ENCODE results near the gene AGAP3.

AGAP3 gene

DNA sequence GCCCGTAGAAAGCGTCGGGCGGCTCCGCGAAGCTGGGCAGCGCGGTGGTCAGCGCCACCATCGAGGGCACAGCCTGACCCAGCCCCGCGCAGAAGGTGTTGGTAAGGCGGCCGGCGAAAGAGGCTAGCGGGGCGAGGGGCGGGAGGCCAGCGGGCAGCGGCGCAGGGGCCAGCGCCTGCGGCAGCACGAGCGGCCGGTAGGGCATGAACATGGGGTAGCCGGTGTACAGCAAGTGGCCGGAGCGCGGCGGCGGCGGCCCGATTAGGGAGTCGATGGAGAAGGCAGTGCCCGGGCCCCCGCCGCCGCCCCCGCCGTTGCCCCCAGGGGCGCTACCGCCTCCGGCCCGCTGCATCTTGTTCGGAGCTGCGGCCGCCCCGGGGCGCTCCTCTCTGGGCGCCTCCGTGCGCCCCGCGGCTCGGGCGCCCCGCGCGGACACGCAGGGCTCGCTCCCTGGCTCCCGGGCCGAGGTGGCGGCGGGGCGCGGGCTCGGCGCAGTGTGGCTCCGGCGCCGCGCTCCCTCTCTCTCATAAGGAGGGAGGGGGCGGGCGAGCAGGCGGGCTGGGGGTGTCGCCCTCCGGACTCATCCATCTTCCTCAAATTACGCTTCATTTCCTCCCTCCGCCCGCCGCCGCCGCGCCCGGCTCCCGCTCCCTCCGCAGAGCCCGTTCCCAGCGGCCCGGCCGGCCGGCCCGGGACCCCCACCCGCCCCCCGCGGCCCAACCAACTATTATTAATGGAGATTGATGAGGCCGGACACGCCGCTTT, 81.1 kb downstream of the AGAP3 start, which contains the start of gene GBX1:
Gene GBX1 (minus strand): TSS at position 498 of the 765 bp plus-strand sequence. CDS start 146 bp downstream, at position 352.
- peak; percentile 21 for DNase-seq (ENCODE audit: low spot score)

GRCh38 chr7:151168003-151168786, 81.9 kb downstream of the AGAP3 start:
- peak; percentile 55 for DNase-seq (ENCODE audit: low spot score)

DNA sequence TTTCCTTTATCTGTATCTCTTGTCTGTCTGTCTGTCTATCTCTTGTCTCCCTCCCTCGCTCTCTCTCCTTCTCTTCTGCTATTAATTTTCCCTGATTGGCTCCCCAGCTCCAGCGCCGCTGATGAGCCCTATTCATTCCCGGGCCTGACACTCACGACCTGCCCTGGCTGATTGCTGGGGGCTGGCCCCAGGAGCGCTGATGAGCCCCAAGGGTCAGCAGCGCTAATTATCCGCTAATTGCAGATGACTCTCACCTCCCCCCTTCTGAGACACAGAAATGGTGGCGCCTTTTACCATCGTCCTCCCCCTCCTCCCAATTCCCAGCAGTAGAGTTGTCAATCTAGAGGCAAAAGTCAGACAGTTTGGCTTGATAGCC, 82.5 kb downstream of the AGAP3 start:
- no peak for DNase-seq (ENCODE audit: low spot score)

GRCh38 chr7:151172273-151173141, 86.2 kb downstream of the AGAP3 start:
- DNase-seq (ENCODE audit: low spot score) = peak; percentile 60

- DNase-seq (ENCODE audit: low spot score) = no peak
Observed at GRCh38 chr7:151173386-151174245, 87.3 kb downstream of the AGAP3 start.

DNA sequence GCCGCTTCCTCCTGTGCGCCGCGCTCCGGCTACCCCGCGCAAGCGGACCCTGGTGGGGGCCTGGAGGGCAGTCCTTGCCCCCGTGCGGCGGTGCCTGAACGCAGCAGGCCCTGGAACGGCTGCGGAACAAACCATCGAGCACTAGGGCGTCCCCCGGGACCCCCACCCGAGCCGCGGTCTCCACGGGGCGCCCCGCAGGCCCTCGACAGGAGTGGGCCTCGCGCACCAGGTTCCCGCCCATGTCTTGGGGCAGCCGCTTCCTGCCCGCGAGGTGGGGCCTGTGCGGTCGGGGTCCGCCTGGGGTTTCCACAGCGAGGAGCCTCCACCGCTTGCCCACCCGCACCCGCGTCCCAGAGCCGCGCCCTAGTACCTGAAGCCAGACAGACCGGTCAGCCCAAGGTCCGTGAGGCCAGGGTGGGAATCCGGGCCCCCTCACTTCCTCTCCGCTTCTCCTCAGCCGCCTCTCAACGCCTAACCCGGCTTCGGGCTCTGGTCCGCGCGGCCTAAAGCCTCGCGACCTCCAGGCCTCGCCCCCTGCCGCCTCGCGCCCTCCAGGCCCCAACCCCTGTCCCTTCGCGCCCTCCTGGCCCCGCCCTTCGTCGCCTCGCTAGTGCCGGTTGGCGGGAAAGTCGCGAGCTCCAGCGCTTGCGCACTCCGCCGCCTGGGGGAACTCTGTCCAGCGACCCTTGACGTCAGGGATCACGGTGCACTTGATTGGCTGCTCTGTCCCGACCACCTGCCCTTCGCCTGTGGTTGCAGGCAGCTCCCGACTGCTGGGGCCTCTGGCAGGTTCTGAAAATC, 88.2 kb downstream of the AGAP3 start:
- DNase-seq (ENCODE audit: low spot score) = no peak

DNA sequence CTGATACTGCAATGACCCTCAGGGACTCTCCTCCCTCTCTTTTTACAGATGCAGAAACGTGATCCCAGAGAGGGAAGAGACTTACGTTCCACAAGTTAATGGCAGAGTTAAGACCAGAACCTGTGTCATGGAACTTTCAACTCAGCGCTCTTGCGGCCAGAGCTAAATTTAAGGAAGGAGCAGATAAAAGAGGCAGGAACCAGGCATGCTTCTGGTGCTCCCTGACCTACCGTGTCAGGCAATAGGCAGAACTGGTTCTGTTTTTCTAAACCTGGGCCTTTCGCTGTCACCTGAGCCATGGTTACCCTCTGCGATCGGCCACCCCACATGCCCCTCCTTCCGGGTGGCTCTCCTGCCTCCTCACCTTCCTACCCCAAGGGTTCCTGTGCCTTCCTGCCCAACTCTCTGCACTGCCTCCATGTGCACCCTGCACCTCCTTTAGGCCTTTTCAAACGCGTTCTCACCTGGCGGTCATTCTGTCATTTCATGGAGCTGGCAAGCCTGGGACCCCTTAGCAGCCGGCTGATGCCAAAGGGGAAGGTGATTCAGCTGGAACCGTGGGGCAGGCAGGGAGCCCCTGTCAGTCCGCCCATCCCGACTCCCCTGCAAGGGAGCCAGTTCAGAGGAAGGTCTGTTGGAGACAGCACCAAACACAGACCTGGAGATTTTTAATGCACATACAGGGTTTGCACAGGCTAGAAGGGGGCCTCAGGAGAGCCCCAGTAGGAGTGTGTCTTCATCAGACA, 88.9 kb downstream of the AGAP3 start:
- DNase-seq (ENCODE audit: low spot score) = no peak

GRCh38 chr7:151175793-151176311, 89.6 kb downstream of the AGAP3 start:
- DNase-seq (ENCODE audit: low spot score) = no peak

DNA sequence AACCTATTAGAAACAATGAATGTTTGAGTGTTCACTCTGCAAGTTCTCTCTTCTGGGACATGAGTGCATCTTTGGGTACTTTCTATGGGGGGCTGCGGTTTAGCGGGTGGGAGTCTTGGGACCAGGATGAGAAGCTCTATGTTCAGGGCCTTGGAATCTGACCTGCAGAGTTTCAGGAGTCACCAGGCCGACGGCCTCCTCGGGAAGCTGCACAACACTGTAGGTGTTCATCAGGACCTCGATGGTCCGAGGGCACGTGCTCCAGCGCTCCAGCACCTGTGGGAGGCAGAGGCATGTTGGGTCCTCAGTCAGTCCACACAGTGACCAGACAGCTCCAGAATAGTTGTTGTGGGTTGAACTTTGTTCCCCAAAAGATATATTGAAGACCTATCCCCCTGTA, 90.1 kb downstream of the AGAP3 start:
- DNase-seq (ENCODE audit: low spot score) = no peak

GRCh38 chr7:151177310-151177709, 91.0 kb downstream of the AGAP3 start:
- DNase-seq (ENCODE audit: low spot score) = no peak

GRCh38 chr7:151178236-151178635, 92.0 kb downstream of the AGAP3 start:
- no peak for DNase-seq (ENCODE audit: low spot score)

GRCh38 chr7:151178831-151179230, 92.6 kb downstream of the AGAP3 start:
- DNase-seq (ENCODE audit: low spot score) = no peak

DNA sequence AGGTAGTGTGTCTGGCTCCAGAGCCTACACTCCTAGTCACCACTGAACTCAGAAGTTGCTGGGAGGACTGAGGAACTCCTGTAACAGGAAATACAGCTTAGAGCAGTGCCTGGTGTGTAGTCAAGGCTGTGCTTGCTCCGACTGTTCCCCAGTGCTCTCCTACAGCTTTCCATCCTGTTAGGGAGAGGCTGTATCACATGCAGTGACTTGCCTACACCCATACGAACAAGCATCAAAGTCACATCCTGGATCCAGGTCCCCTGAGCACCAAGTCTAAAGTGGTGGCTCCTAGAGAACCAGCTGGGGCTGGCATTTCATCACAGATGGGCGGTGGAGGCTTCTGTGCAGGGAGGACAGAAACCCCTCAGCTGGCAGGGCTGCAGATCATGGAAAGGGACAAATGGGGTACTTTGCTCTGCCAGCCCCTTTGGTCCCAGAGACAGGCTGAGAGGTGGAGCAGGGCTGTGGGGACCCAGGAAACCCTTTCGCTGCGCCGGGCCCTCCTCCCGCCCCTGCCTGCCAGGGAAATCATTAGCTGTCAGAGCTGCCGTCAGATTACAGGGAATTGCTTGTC, 93.1 kb downstream of the AGAP3 start:
- no peak for DNase-seq (ENCODE audit: low spot score)

DNA sequence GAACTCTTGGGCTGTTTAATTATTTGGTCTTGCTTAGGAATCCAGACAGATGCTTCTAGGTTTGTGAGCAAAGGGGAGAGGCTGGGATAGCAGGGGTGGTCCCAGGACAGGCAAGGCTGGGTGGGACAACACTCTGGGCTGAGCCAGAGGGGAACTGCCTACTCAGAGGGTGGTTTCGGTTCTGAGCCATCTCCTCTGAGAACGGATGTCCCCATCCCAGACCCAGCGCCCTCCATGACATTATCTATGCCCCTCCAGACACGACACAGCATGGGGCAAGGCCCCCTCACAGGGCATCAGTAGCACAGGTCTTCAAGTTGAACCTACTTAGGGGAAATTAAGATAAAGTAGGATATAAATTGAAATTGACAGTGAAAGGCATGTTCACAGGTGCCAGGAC, 93.7 kb downstream of the AGAP3 start:
- no peak for DNase-seq (ENCODE audit: low spot score)

DNA sequence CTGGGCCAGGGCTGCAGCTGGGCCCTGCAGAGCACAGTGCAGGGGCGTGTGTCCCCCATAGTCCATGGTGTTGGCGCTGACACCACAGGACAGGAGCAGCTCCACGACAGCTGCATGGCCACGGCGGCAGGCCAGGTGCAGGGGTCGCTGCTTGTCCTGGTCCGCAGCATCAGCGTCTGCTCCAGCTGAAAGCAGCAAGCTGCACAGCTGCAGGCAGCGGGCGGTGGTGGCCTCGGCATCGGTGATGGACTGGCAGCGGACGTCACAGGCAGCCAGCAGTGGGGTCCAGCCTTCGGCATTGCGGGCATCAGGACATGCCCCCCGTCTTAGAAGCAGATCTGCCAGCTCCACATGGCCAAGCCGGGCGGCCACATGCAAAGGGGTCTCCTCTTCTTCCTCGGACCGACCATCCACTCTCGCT, 94.7 kb downstream of the AGAP3 start:
- DNase-seq (ENCODE audit: low spot score) = no peak

- no peak for DNase-seq (ENCODE audit: low spot score)
Observed at GRCh38 chr7:151185762-151186639, 99.7 kb downstream of the AGAP3 start.

DNA sequence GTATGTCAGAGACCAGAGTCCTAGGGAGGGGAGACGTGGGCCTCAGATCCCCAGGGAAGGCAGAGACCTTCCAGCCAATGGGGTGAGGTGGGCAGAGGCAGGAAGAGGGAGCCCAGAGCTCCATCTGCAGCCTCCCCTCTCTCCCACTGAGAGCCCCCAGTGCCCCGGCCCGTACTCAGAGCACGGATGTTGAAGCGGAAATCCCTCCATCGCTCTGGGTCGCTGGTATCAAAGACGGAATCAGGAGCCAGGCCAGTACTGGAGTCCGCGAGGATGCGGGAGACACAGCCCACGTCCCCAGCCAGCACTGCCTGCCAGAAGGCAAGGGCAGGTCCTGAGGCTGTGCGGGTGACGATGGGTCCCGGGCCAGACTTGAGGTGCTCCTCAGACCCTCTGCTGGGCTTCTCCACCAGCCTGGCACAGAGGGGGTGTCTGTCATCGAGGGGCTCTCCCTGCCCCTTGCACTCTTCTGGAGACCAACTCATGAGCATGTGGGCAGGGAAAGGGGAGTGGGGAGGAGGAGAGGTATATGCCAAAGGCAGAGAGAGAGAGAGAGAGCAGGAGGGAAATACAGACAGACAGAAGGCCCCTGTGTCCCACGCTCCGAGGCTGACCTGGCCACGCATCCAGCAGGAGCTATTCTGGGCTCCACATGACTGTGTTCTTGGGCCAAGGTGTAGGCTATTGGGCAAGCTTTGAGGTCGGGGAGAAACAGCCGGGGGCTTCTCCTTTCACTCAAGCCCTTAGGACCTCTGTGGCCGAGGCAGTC, 100.5 kb downstream of the AGAP3 start, which contains the start of gene ASB10:
Gene ASB10 (minus strand): TSS at position 611 of the 769 bp plus-strand sequence. CDS start 120 bp downstream, at position 491.
- no peak for DNase-seq (ENCODE audit: low spot score)
